ENCODE results near the gene GNS. TPM values are rescaled to one million over a fixed set of nuclear protein-coding genes. Genes with fewer than 3 reads are reported as not detected.

The GNS gene
- total and polyA plus RNA-seq, 2 of the 13 experiments (the other 11 are each of a cell fraction or from before 2014, with no cell fraction given): 49.8 to 51.0 TPM

GRCh38 chr12:64797156-64797555, 38.0 kb upstream of the GNS start (continued):
- TF ChIP-seq EP300 (IDR thresholded peaks at IDR 0.05; ENCODE audit: low read depth in 2 of 2, low read length in 2 of 2) (peak in 1 of 2 experiments; percentile 60; a peak in 1 of 4 replicates), EP300 (CRISPR knock-in tag; IDR thresholded peaks at IDR 0.05; ENCODE audit: borderline replicate concordance) (no peak), CBX1 (IDR thresholded peaks at IDR 0.05; ENCODE audit: low read depth) (no peak), HINFP (CRISPR knock-in tag; IDR thresholded peaks at IDR 0.05; ENCODE audit: low read depth) (no peak), ZNF574 (CRISPR knock-in tag; IDR thresholded peaks at IDR 0.05) (no peak), ZBTB20 (CRISPR knock-in tag; IDR thresholded peaks at IDR 0.05; ENCODE audit: borderline replicate concordance, low read depth) (no peak), ZNF646 (CRISPR knock-in tag; IDR thresholded peaks at IDR 0.05) (no peak), ZNF232 (CRISPR knock-in tag; IDR thresholded peaks at IDR 0.05; ENCODE audit: borderline replicate concordance) (no peak), ZNF343 (CRISPR knock-in tag; IDR thresholded peaks at IDR 0.05) (no peak), FOXP1 (IDR thresholded peaks at IDR 0.05) (no peak), FOXP1 (CRISPR knock-in tag; IDR thresholded peaks at IDR 0.05) (peak; percentile 91), KLF9 (CRISPR knock-in tag; IDR thresholded peaks at IDR 0.05; ENCODE audit: low read depth) (no peak), FOSL1 (CRISPR knock-in tag; IDR thresholded peaks at IDR 0.05; ENCODE audit: borderline replicate concordance) (0 out of 2 replicates have a peak, but pooled peaks have one; percentile 33), THAP11 (CRISPR knock-in tag; IDR thresholded peaks at IDR 0.05) (0 out of 2 replicates have a peak, but pooled peaks have one; percentile 41), HMG20A (CRISPR knock-in tag; IDR thresholded peaks at IDR 0.05; ENCODE audit: borderline replicate concordance) (peak; percentile 42; the same call in 1 of the 2 replicates), DNMT3B (CRISPR knock-in tag; conservative IDR thresholded peaks at IDR 0.05) (no peak)
- TF ChIP-seq, protein P1, sequence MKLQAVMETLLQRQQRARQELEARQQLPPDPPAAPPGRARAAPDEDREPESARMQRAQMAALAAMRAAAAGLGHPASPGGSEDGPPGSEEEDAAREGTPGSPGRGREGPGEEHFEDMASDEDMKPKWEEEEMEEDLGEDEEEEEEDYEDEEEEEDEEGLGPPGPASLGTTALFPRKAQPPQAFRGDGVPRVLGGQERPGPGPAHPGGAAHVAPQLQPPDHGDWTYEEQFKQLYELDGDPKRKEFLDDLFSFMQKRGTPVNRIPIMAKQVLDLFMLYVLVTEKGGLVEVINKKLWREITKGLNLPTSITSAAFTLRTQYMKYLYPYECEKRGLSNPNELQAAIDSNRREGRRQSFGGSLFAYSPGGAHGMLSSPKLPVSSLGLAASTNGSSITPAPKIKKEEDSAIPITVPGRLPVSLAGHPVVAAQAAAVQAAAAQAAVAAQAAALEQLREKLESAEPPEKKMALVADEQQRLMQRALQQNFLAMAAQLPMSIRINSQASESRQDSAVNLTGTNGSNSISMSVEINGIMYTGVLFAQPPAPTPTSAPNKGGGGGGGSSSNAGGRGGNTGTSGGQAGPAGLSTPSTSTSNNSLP (IDR thresholded peaks at IDR 0.05; ENCODE audit: low read depth, low read length): peak; percentile 62

All from HepG2 (cell line).